ENCODE results near the gene C15orf40. TPM values are rescaled to one million over a fixed set of nuclear protein-coding genes. Genes with fewer than 3 reads are reported as not detected.
"Not testable (repeated sequence)": the region's sequence is repeated elsewhere in the genome, so short reads cannot be mapped to it uniquely, and the experiment has no call there.

C15orf40 gene
- 22.3 TPM for total RNA-seq

GRCh38 chr15:83011271-83012075, at the start of gene C15orf40:
TSS of gene C15orf40 (minus strand) at chr15:83011639. CDS start at chr15:83011607, 32 bp downstream.
- DNase-seq (ENCODE audit: low spot score) = peak; percentile 91

GRCh38 chr15:83057696-83058376, 46.4 kb upstream of the C15orf40 start:
- no peak for DNase-seq (ENCODE audit: low spot score)

GRCh38 chr15:83057002-83057401, 45.6 kb upstream of the C15orf40 start:
- no peak for DNase-seq (ENCODE audit: low spot score)

GRCh38 chr15:83053151-83053550, 41.7 kb upstream of the C15orf40 start:
- no peak for DNase-seq (ENCODE audit: low spot score)

GRCh38 chr15:83046558-83047127, 35.2 kb upstream of the C15orf40 start:
- no peak for DNase-seq (ENCODE audit: low spot score)

- DNase-seq (ENCODE audit: low spot score) = no peak
Measured at GRCh38 chr15:83044156-83044555, 32.7 kb upstream of the C15orf40 start.

GRCh38 chr15:83039206-83039605, 27.8 kb upstream of the C15orf40 start:
- DNase-seq (ENCODE audit: low spot score) = no peak

- no peak for DNase-seq (ENCODE audit: low spot score)
Measured at GRCh38 chr15:83036253-83036652, 24.8 kb upstream of the C15orf40 start.

GRCh38 chr15:83031234-83031633, 19.8 kb upstream of the C15orf40 start:
- not testable (repeated sequence) for DNase-seq (ENCODE audit: low spot score)

- DNase-seq (ENCODE audit: low spot score) = no peak
Measured at GRCh38 chr15:83030021-83030420, 18.6 kb upstream of the C15orf40 start.

- DNase-seq (ENCODE audit: low spot score) = no peak
Measured at GRCh38 chr15:83018436-83018835, 7.0 kb upstream of the C15orf40 start.

GRCh38 chr15:83016906-83017305, 5.5 kb upstream of the C15orf40 start:
- DNase-seq (ENCODE audit: low spot score) = no peak

- no peak for DNase-seq (ENCODE audit: low spot score)
Measured at GRCh38 chr15:83015361-83015760, 3.9 kb upstream of the C15orf40 start.

GRCh38 chr15:83014205-83014653, 2.8 kb upstream of the C15orf40 start:
- DNase-seq (ENCODE audit: low spot score) = no peak

- DNase-seq (ENCODE audit: low spot score) = no peak
Measured at GRCh38 chr15:83012636-83013035, 1.2 kb upstream of the C15orf40 start.

- no peak for DNase-seq (ENCODE audit: low spot score)
Measured at GRCh38 chr15:83012076-83012426, 612 bp upstream of the C15orf40 start.

GRCh38 chr15:83010709-83011270, 649 bp downstream of the C15orf40 start:
- DNase-seq (ENCODE audit: low spot score) = peak; percentile 69

GRCh38 chr15:83000672-83001031, 10.8 kb downstream of the C15orf40 start:
- not testable (repeated sequence) for DNase-seq (ENCODE audit: low spot score)

- DNase-seq (ENCODE audit: low spot score) = peak; percentile 15
Measured at GRCh38 chr15:82999905-83000671, 11.4 kb downstream of the C15orf40 start.

GRCh38 chr15:82999426-82999825, 12.0 kb downstream of the C15orf40 start:
- DNase-seq (ENCODE audit: low spot score) = no peak

GRCh38 chr15:82995938-82996337, 15.5 kb downstream of the C15orf40 start:
- DNase-seq (ENCODE audit: low spot score) = no peak

- DNase-seq (ENCODE audit: low spot score) = no peak
Measured at GRCh38 chr15:82995076-82995475, 16.4 kb downstream of the C15orf40 start.

All from mucosa of gallbladder (tissue), 1 donor.